ENCODE data around the gene TPP1. TPM values are rescaled to one million over a fixed set of nuclear protein-coding genes. Genes with fewer than 3 reads are reported as not detected.
A peak's percentile ranks its signal among the peaks of the same experiment; 100 is the strongest.

Gene TPP1
- total and polyA plus RNA-seq, 9 of the 15 experiments (the other 6 are each of a cell fraction or from before 2014, with no cell fraction given): 7.5 to 75.8 (median 15.7) TPM

GRCh38 chr11:6612213-6613041 is 6.8 kb downstream of the TPP1 start, which contains the start of gene TAF10 (continued):
- TF ChIP-seq NR0B1 (IDR thresholded peaks at IDR 0.05; ENCODE audit: partially characterized antibody): no peak
- TF ChIP-seq SIX5 (IDR thresholded peaks at IDR 0.05; ENCODE audit: borderline replicate concordance in 1 of 2, insufficient read depth in 1 of 2, low read depth in 1 of 2, low read length in 2 of 2): no peak
- TF ChIP-seq SUPT5H (IDR thresholded peaks at IDR 0.05): peak; percentile 95
- no peak for TF ChIP-seq TAF15 (IDR thresholded peaks at IDR 0.05; ENCODE audit: low read depth, low read length)
- no peak for TF ChIP-seq ZNF277 (CRISPR knock-in tag; IDR thresholded peaks at IDR 0.05; ENCODE audit: borderline replicate concordance)
- TF ChIP-seq ILK (tag; IDR thresholded peaks at IDR 0.05; ENCODE audit: borderline replicate concordance, low read depth): no peak
- TF ChIP-seq, protein P1, sequence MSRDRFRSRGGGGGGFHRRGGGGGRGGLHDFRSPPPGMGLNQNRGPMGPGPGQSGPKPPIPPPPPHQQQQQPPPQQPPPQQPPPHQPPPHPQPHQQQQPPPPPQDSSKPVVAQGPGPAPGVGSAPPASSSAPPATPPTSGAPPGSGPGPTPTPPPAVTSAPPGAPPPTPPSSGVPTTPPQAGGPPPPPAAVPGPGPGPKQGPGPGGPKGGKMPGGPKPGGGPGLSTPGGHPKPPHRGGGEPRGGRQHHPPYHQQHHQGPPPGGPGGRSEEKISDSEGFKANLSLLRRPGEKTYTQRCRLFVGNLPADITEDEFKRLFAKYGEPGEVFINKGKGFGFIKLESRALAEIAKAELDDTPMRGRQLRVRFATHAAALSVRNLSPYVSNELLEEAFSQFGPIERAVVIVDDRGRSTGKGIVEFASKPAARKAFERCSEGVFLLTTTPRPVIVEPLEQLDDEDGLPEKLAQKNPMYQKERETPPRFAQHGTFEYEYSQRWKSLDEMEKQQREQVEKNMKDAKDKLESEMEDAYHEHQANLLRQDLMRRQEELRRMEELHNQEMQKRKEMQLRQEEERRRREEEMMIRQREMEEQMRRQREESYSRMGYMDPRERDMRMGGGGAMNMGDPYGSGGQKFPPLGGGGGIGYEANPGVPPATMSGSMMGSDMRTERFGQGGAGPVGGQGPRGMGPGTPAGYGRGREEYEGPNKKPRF (IDR thresholded peaks at IDR 0.05; ENCODE audit: low read depth, low read length): no peak
- peak; percentile 37; the same call in 1 of the 2 replicates for TF ChIP-seq MYNN (IDR thresholded peaks at IDR 0.05)
- no peak for TF ChIP-seq MYNN (CRISPR knock-in tag; IDR thresholded peaks at IDR 0.05)
- TF ChIP-seq PHF8 (IDR thresholded peaks at IDR 0.05; ENCODE audit: borderline replicate concordance, low read length): peak; percentile 83; the same call in 1 of the 2 replicates
- TF ChIP-seq NFIC (IDR thresholded peaks at IDR 0.05): peak; percentile 26; the same call in 1 of the 2 replicates
- peak; percentile 53; the same call in 1 of the 2 replicates for TF ChIP-seq SMARCA5 (IDR thresholded peaks at IDR 0.05)
- no peak; the same call in 1 of the 2 replicates for TF ChIP-seq GTF2F1 (IDR thresholded peaks at IDR 0.05; ENCODE audit: low read depth, low read length)
- no peak for TF ChIP-seq PHF21A (IDR thresholded peaks at IDR 0.05; ENCODE audit: borderline replicate concordance, low read depth)
- no peak for TF ChIP-seq MCM2 (IDR thresholded peaks at IDR 0.05; ENCODE audit: low read depth)
- TF ChIP-seq ETV6 (IDR thresholded peaks at IDR 0.05; ENCODE audit: borderline replicate concordance in 1 of 2, low read depth in 2 of 2, low read length in 1 of 2): no peak
- TF ChIP-seq ETV6 (CRISPR knock-in tag; IDR thresholded peaks at IDR 0.05; ENCODE audit: borderline replicate concordance): no peak
- TF ChIP-seq ZNF408 (CRISPR knock-in tag; IDR thresholded peaks at IDR 0.05; ENCODE audit: low read depth): no peak
- TF ChIP-seq, protein P2, sequence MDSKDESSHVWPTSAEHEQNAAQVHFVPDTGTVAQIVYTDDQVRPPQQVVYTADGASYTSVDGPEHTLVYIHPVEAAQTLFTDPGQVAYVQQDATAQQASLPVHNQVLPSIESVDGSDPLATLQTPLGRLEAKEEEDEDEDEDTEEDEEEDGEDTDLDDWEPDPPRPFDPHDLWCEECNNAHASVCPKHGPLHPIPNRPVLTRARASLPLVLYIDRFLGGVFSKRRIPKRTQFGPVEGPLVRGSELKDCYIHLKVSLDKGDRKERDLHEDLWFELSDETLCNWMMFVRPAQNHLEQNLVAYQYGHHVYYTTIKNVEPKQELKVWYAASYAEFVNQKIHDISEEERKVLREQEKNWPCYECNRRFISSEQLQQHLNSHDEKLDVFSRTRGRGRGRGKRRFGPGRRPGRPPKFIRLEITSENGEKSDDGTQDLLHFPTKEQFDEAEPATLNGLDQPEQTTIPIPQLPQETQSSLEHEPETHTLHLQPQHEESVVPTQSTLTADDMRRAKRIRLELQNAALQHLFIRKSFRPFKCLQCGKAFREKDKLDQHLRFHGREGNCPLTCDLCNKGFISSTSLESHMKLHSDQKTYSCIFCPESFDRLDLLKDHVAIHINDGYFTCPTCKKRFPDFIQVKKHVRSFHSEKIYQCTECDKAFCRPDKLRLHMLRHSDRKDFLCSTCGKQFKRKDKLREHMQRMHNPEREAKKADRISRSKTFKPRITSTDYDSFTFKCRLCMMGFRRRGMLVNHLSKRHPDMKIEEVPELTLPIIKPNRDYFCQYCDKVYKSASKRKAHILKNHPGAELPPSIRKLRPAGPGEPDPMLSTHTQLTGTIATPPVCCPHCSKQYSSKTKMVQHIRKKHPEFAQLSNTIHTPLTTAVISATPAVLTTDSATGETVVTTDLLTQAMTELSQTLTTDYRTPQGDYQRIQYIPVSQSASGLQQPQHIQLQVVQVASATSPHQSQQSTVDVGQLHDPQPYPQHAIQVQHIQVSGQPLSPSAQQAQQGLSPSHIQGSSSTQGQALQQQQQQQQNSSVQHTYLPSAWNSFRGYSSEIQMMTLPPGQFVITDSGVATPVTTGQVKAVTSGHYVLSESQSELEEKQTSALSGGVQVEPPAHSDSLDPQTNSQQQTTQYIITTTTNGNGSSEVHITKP (IDR thresholded peaks at IDR 0.05; ENCODE audit: partially characterized antibody): peak; percentile 3

Measured in K562 (cell line).